HepG2 (cell line): ENCODE data around the gene DHRS12. TPM values are rescaled to one million over a fixed set of nuclear protein-coding genes. Genes with fewer than 3 reads are reported as not detected.
A peak's percentile ranks its signal among the peaks of the same experiment; 100 is the strongest.

Source experiments
- CCAR2 ChIP-seq: fragments of 200-400 bp; formaldehyde crosslinking; optimal IDR thresholded peaks from 2 replicates; pipeline ENCODE3; 2018; ENCODE audit warnings: low read depth, mild to moderate bottlenecking, low read length, moderate library complexity
- GLI4 ChIP-seq: sonication (generic); formaldehyde crosslinking; IDR thresholded peaks from 2 replicates; pipeline ENCODE4 v1.5.1; 2020; ENCODE audit warnings: missing genetic modification reagents, mild to moderate bottlenecking, moderate library complexity, borderline replicate concordance
- HHEX ChIP-seq: IDR thresholded peaks from 2 replicates; pipeline ENCODE4 v1.6.1; 2016; ENCODE audit warnings: control low read depth
- HNF1A ChIP-seq, 2 experiments: sonication (generic) in 1 of 2; formaldehyde crosslinking in 1 of 2; IDR thresholded peaks; 2 replicates each; pipeline versions ENCODE4 v1.4.0 to v1.6.1; 2016 to 2020; ENCODE audit warnings: borderline replicate concordance in 1 of 2, low read depth in 1 of 2, mild to moderate bottlenecking in 1 of 2, missing genetic modification reagents in 1 of 2
- NFE2L1 ChIP-seq: sonication (generic); formaldehyde crosslinking; IDR thresholded peaks from 2 replicates; pipeline ENCODE4 v1.4.0; 2020; ENCODE audit warnings: missing genetic modification reagents, mild to moderate bottlenecking, borderline replicate concordance
- PRPF4 ChIP-seq: fragments of 200-400 bp; formaldehyde crosslinking; IDR thresholded peaks from 2 replicates; pipeline ENCODE4 v1.6.1; 2016; ENCODE audit warnings: low read length, low read depth; ENCODE audit not compliant: poor library complexity, severe bottlenecking
- RARG ChIP-seq: sonication (generic); formaldehyde crosslinking; IDR thresholded peaks from 2 replicates; pipeline ENCODE4 v1.4.0; 2020; ENCODE audit warnings: low read depth, mild to moderate bottlenecking, missing genetic modification reagents
- ZBTB37 ChIP-seq: sonication (generic); formaldehyde crosslinking; IDR thresholded peaks from 2 replicates; pipeline ENCODE4 v1.4.0; 2020; ENCODE audit warnings: mild to moderate bottlenecking, missing genetic modification reagents
- ZBTB7A ChIP-seq: sonication (generic); formaldehyde crosslinking; IDR thresholded peaks from 2 replicates; pipeline ENCODE4 v1.8.0; 2022; ENCODE audit warnings: mild to moderate bottlenecking, missing genetic modification reagents
- ZKSCAN5 ChIP-seq: sonication (generic); formaldehyde crosslinking; IDR thresholded peaks from 2 replicates; pipeline ENCODE4 v1.5.1; 2020; ENCODE audit warnings: mild to moderate bottlenecking, missing genetic modification reagents
- ZNF142 ChIP-seq: sonication (generic); formaldehyde crosslinking; IDR thresholded peaks from 2 replicates; pipeline ENCODE4 v1.4.0; 2020; ENCODE audit warnings: missing genetic modification reagents
- ZNF331 ChIP-seq: sonication (generic); formaldehyde crosslinking; IDR thresholded peaks from 2 replicates; pipeline ENCODE4 v1.4.0; 2020; ENCODE audit warnings: missing genetic modification reagents
- ZNF33B ChIP-seq: sonication (generic); formaldehyde crosslinking; IDR thresholded peaks from 2 replicates; pipeline ENCODE4 v1.5.1; 2020; ENCODE audit warnings: mild to moderate bottlenecking, missing genetic modification reagents
- polyA plus RNA-seq, 8 experiments: library from polyadenylated mRNA; depleted of rRNA in 3 of 8; stranded (reverse) in 7 of 8; unstranded in 1 of 8; fragments of >200 nt; fragmentation: Illumina TruSeq in 4 of 8; extraction: Trizol in 4 of 8; gene quantifications; 2 replicates each; pipeline versions ENCODE4 v1.2.1 to v1.2.3, GENCODE V29; 2011 to 2016; ENCODE audit warnings: low read depth in 4 of 8, missing spikeins in 1 of 8, mixed read lengths in 1 of 8; ENCODE audit not compliant: insufficient read depth in 1 of 8
- total RNA-seq, 5 experiments: library from RNA; depleted of rRNA; stranded (reverse); fragments of >200 nt; fragmentation: Illumina TruSeq; extraction: Trizol; gene quantifications; 2 replicates each; pipeline ENCODE4 v1.2.3, GENCODE V29; 2016; ENCODE audit warnings: low read depth in 1 of 5
- TF ChIP-seq, protein P1 (sequence below): sonication (generic); formaldehyde crosslinking; conservative IDR thresholded peaks from 2 replicates; pipeline ENCODE4 v1.5.0; 2020; ENCODE audit warnings: missing genetic modification reagents

DHRS12 gene
- total and polyA plus RNA-seq, 2 of the 13 experiments (the other 11 are each of a cell fraction or from before 2014, with no cell fraction given): 7.2 to 8.4 TPM

GRCh38 chr13:51764184-51765141 is 39.5 kb downstream of the DHRS12 start (continued):
- TF ChIP-seq, protein P1, sequence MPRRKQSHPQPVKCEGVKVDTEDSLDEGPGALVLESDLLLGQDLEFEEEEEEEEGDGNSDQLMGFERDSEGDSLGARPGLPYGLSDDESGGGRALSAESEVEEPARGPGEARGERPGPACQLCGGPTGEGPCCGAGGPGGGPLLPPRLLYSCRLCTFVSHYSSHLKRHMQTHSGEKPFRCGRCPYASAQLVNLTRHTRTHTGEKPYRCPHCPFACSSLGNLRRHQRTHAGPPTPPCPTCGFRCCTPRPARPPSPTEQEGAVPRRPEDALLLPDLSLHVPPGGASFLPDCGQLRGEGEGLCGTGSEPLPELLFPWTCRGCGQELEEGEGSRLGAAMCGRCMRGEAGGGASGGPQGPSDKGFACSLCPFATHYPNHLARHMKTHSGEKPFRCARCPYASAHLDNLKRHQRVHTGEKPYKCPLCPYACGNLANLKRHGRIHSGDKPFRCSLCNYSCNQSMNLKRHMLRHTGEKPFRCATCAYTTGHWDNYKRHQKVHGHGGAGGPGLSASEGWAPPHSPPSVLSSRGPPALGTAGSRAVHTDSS (CRISPR knock-in tag): no peak
- TF ChIP-seq NFE2L1 (CRISPR knock-in tag): no peak
- no peak for TF ChIP-seq ZNF142 (CRISPR knock-in tag)
- no peak for TF ChIP-seq RARG (CRISPR knock-in tag)
- TF ChIP-seq HNF1A (IDR thresholded peaks at IDR 0.05; ENCODE audit: low read depth): no peak
- 0 out of 2 replicates have a peak, but pooled peaks have one; percentile 29 for TF ChIP-seq HNF1A (CRISPR knock-in tag; IDR thresholded peaks at IDR 0.05; ENCODE audit: borderline replicate concordance)
- TF ChIP-seq HHEX (CRISPR knock-in tag): no peak
- TF ChIP-seq ZNF331 (CRISPR knock-in tag): peak; percentile 60; the same call in 1 of the 2 replicates
- no peak for TF ChIP-seq ZNF33B (CRISPR knock-in tag)
- no peak; the same call in 1 of the 2 replicates for TF ChIP-seq ZBTB37
- no peak for TF ChIP-seq ZKSCAN5
- TF ChIP-seq GLI4 (CRISPR knock-in tag): no peak
- TF ChIP-seq CCAR2: no peak
- TF ChIP-seq ZBTB7A (CRISPR knock-in tag): no peak
- no peak for TF ChIP-seq PRPF4
